H54 (cell line): ENCODE data around the gene GRID1.
"Not testable (repeated sequence)": the region's sequence is repeated elsewhere in the genome, so short reads cannot be mapped to it uniquely, and the experiment has no call there.

ENCODE experiments used
- DNase-seq: peaks from one replicate; pipeline ENCODE4 v3.0.0; 2011; ENCODE audit warnings: low spot score, mixed read lengths; ENCODE audit not compliant: insufficient read length
- FAIRE-seq: peaks from 3 replicates; lab custom pipeline; 2011; peaks lifted over from hg19 to GRCh38; lab: Jason Lieb, UNC
- POLR2A ChIP-seq: IDR thresholded peaks from 2 replicates; pipeline ENCODE4 v1.6.1; 2011; ENCODE audit warnings: low read depth, mild to moderate bottlenecking, low read length

Gene GRID1

GRCh38 chr10:86043236-86043635 lies 323.4 kb downstream of the GRID1 start:
- no peak for TF ChIP-seq POLR2A
- DNase-seq (no peak), FAIRE-seq (no peak)

- DNase-seq (no peak), FAIRE-seq (no peak)
- TF ChIP-seq POLR2A: no peak
Observed at GRCh38 chr10:86042161-86042560, 324.4 kb downstream of the GRID1 start.

GRCh38 chr10:86041116-86041515 lies 325.5 kb downstream of the GRID1 start:
- TF ChIP-seq POLR2A: no peak
- FAIRE-seq (no peak), DNase-seq (no peak)

GRCh38 chr10:86038371-86038770 lies 328.2 kb downstream of the GRID1 start:
- TF ChIP-seq POLR2A: no peak
- DNase-seq (no peak), FAIRE-seq (no peak)

GRCh38 chr10:86037096-86037495 lies 329.5 kb downstream of the GRID1 start:
- no peak for FAIRE-seq
- TF ChIP-seq POLR2A: no peak
- DNase-seq: no peak

- DNase-seq: no peak
- TF ChIP-seq POLR2A: no peak
- FAIRE-seq: no peak
Observed at GRCh38 chr10:86036544-86036831, 330.1 kb downstream of the GRID1 start.

- FAIRE-seq (no peak), DNase-seq (no peak)
- TF ChIP-seq POLR2A: no peak
Observed at GRCh38 chr10:86035791-86036543, 330.6 kb downstream of the GRID1 start.

- no peak for TF ChIP-seq POLR2A
- FAIRE-seq (no peak), DNase-seq (no peak)
Observed at GRCh38 chr10:86034710-86035109, 331.9 kb downstream of the GRID1 start.

GRCh38 chr10:86033581-86033980 lies 333.0 kb downstream of the GRID1 start:
- no peak for FAIRE-seq
- TF ChIP-seq POLR2A: no peak
- no peak for DNase-seq

- DNase-seq, FAIRE-seq: not testable (repeated sequence)
Observed at GRCh38 chr10:86032087-86032486, 334.5 kb downstream of the GRID1 start.

- FAIRE-seq (no peak), DNase-seq (no peak)
- TF ChIP-seq POLR2A: no peak
Observed at GRCh38 chr10:86030312-86030711, 336.3 kb downstream of the GRID1 start.

GRCh38 chr10:86027346-86027745 lies 339.2 kb downstream of the GRID1 start:
- TF ChIP-seq POLR2A: no peak
- FAIRE-seq: no peak
- DNase-seq: no peak

- DNase-seq (no peak), FAIRE-seq (no peak)
- TF ChIP-seq POLR2A: no peak
Observed at GRCh38 chr10:86025509-86025908, 341.1 kb downstream of the GRID1 start.

- DNase-seq: no peak
- FAIRE-seq: no peak
- no peak for TF ChIP-seq POLR2A
Observed at GRCh38 chr10:86024281-86025041, 342.1 kb downstream of the GRID1 start.

GRCh38 chr10:86023931-86024280 lies 342.7 kb downstream of the GRID1 start:
- TF ChIP-seq POLR2A: no peak
- DNase-seq (no peak), FAIRE-seq (no peak)
